Measurements from ENCODE around the gene NHLRC2. TPM values are rescaled to one million over a fixed set of nuclear protein-coding genes. Genes with fewer than 3 reads are reported as not detected.

Gene NHLRC2
- total and polyA plus RNA-seq, 2 of the 13 experiments (the other 11 are each of a cell fraction or from before 2014, with no cell fraction given) = 7.6 to 12.7 TPM

- TF ChIP-seq GLMP (CRISPR knock-in tag; IDR thresholded peaks at IDR 0.05; ENCODE audit: borderline replicate concordance) (no peak), SAFB2 (CRISPR knock-in tag; IDR thresholded peaks at IDR 0.05; ENCODE audit: borderline replicate concordance, low read depth) (peak; percentile 13; the same call in 1 of the 2 replicates), BATF2 (CRISPR knock-in tag; IDR thresholded peaks at IDR 0.05) (0 out of 2 replicates have a peak, but pooled peaks have one; percentile 60), ZNF30 (CRISPR knock-in tag; IDR thresholded peaks at IDR 0.05) (peak; percentile 66; the same call in 1 of the 2 replicates), KDM2A (CRISPR knock-in tag; IDR thresholded peaks at IDR 0.05; ENCODE audit: borderline replicate concordance, low read depth) (peak; percentile 76; the same call in 1 of the 2 replicates), ZBTB42 (CRISPR knock-in tag; IDR thresholded peaks at IDR 0.05) (peak; percentile 63; the same call in 1 of the 2 replicates), YEATS4 (CRISPR knock-in tag; IDR thresholded peaks at IDR 0.05; ENCODE audit: borderline replicate concordance) (peak; percentile 34; the same call in 1 of the 2 replicates), ZNF354B (CRISPR knock-in tag; IDR thresholded peaks at IDR 0.05) (0 out of 2 replicates have a peak, but pooled peaks have one; percentile 7), ZNF777 (CRISPR knock-in tag; IDR thresholded peaks at IDR 0.05) (peak; percentile 96), TARDBP (CRISPR knock-in tag; IDR thresholded peaks at IDR 0.05) (no peak)
- TF ChIP-seq, protein P1, sequence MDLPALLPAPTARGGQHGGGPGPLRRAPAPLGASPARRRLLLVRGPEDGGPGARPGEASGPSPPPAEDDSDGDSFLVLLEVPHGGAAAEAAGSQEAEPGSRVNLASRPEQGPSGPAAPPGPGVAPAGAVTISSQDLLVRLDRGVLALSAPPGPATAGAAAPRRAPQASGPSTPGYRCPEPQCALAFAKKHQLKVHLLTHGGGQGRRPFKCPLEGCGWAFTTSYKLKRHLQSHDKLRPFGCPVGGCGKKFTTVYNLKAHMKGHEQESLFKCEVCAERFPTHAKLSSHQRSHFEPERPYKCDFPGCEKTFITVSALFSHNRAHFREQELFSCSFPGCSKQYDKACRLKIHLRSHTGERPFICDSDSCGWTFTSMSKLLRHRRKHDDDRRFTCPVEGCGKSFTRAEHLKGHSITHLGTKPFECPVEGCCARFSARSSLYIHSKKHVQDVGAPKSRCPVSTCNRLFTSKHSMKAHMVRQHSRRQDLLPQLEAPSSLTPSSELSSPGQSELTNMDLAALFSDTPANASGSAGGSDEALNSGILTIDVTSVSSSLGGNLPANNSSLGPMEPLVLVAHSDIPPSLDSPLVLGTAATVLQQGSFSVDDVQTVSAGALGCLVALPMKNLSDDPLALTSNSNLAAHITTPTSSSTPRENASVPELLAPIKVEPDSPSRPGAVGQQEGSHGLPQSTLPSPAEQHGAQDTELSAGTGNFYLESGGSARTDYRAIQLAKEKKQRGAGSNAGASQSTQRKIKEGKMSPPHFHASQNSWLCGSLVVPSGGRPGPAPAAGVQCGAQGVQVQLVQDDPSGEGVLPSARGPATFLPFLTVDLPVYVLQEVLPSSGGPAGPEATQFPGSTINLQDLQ (CRISPR knock-in tag; IDR thresholded peaks at IDR 0.05) = no peak
- TF ChIP-seq, protein P2, sequence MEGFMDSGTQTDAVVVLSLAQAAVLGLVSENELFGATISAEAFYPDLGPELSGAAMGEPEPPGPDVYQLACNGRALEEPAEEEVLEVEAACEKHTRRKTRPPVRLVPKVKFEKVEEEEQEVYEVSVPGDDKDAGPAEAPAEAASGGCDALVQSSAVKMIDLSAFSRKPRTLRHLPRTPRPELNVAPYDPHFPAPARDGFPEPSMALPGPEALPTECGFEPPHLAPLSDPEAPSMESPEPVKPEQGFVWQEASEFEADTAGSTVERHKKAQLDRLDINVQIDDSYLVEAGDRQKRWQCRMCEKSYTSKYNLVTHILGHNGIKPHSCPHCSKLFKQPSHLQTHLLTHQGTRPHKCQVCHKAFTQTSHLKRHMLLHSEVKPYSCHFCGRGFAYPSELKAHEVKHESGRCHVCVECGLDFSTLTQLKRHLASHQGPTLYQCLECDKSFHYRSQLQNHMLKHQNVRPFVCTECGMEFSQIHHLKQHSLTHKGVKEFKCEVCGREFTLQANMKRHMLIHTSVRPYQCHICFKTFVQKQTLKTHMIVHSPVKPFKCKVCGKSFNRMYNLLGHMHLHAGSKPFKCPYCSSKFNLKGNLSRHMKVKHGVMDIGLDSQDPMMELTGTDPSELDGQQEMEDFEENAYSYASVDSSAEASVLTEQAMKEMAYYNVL (CRISPR knock-in tag; IDR thresholded peaks at IDR 0.05; ENCODE audit: borderline replicate concordance) = 0 out of 2 replicates have a peak, but pooled peaks have one; percentile 25
- TF ChIP-seq, protein P3, sequence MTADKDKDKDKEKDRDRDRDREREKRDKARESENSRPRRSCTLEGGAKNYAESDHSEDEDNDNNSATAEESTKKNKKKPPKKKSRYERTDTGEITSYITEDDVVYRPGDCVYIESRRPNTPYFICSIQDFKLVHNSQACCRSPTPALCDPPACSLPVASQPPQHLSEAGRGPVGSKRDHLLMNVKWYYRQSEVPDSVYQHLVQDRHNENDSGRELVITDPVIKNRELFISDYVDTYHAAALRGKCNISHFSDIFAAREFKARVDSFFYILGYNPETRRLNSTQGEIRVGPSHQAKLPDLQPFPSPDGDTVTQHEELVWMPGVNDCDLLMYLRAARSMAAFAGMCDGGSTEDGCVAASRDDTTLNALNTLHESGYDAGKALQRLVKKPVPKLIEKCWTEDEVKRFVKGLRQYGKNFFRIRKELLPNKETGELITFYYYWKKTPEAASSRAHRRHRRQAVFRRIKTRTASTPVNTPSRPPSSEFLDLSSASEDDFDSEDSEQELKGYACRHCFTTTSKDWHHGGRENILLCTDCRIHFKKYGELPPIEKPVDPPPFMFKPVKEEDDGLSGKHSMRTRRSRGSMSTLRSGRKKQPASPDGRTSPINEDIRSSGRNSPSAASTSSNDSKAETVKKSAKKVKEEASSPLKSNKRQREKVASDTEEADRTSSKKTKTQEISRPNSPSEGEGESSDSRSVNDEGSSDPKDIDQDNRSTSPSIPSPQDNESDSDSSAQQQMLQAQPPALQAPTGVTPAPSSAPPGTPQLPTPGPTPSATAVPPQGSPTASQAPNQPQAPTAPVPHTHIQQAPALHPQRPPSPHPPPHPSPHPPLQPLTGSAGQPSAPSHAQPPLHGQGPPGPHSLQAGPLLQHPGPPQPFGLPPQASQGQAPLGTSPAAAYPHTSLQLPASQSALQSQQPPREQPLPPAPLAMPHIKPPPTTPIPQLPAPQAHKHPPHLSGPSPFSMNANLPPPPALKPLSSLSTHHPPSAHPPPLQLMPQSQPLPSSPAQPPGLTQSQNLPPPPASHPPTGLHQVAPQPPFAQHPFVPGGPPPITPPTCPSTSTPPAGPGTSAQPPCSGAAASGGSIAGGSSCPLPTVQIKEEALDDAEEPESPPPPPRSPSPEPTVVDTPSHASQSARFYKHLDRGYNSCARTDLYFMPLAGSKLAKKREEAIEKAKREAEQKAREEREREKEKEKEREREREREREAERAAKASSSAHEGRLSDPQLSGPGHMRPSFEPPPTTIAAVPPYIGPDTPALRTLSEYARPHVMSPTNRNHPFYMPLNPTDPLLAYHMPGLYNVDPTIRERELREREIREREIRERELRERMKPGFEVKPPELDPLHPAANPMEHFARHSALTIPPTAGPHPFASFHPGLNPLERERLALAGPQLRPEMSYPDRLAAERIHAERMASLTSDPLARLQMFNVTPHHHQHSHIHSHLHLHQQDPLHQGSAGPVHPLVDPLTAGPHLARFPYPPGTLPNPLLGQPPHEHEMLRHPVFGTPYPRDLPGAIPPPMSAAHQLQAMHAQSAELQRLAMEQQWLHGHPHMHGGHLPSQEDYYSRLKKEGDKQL (CRISPR knock-in tag; IDR thresholded peaks at IDR 0.05; ENCODE audit: low read depth) = peak; percentile 36; the same call in 1 of the 2 replicates
Measured at GRCh38 chr10:113854761-113855588, 514 bp downstream of the NHLRC2 start (continued).
